Measurements from ENCODE around the gene PCSK6.

Gene PCSK6

DNA sequence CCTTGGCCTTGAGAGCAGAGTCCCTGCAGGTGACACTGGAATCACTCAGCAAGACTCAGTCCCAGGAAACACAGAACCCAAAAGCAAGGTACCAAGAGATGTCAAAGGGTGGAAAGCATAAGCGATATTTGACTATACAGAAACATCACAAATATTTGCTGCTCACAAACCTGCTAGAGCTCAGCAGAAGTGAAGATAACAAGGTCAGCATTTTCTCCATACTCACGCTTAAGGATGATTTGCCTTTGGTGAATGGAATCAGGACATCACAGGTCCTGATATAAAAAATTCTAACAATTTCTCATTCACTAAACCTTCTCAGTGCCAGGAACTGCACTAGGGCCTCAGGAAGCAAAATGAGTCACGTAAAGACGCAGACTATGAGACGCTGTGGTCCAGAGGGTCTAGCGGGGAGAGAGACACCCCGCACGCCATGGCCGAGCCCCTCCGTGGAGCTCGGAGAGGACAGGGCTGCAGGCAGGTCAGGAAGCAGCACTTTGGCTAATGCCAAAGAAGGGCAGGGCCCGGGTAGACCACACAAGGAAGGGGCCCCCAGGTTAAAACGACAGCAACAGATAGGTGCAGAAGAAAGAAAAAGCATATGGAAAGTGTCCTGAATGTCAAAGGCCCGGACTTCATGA, 10.7 kb downstream of the PCSK6 start (continued):
- TF ChIP-seq, protein P1, sequence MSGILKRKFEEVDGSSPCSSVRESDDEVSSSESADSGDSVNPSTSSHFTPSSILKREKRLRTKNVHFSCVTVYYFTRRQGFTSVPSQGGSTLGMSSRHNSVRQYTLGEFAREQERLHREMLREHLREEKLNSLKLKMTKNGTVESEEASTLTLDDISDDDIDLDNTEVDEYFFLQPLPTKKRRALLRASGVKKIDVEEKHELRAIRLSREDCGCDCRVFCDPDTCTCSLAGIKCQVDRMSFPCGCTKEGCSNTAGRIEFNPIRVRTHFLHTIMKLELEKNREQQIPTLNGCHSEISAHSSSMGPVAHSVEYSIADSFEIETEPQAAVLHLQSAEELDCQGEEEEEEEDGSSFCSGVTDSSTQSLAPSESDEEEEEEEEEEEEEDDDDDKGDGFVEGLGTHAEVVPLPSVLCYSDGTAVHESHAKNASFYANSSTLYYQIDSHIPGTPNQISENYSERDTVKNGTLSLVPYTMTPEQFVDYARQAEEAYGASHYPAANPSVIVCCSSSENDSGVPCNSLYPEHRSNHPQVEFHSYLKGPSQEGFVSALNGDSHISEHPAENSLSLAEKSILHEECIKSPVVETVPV (CRISPR knock-in tag; IDR thresholded peaks at IDR 0.05): no peak
- TF ChIP-seq RARB (CRISPR knock-in tag; IDR thresholded peaks at IDR 0.05) (no peak), ZFP3 (CRISPR knock-in tag; IDR thresholded peaks at IDR 0.05) (no peak), ISL1 (CRISPR knock-in tag; IDR thresholded peaks at IDR 0.05) (no peak), BACH2 (CRISPR knock-in tag; IDR thresholded peaks at IDR 0.05; ENCODE audit: borderline replicate concordance) (no peak), ARNTL (CRISPR knock-in tag; IDR thresholded peaks at IDR 0.05; ENCODE audit: borderline replicate concordance, low read depth) (no peak), CSDC2 (CRISPR knock-in tag; IDR thresholded peaks at IDR 0.05) (no peak), ZFP30 (CRISPR knock-in tag; IDR thresholded peaks at IDR 0.05) (no peak), ESRRG (CRISPR knock-in tag; IDR thresholded peaks at IDR 0.05) (no peak)
- TF ChIP-seq, protein P2, sequence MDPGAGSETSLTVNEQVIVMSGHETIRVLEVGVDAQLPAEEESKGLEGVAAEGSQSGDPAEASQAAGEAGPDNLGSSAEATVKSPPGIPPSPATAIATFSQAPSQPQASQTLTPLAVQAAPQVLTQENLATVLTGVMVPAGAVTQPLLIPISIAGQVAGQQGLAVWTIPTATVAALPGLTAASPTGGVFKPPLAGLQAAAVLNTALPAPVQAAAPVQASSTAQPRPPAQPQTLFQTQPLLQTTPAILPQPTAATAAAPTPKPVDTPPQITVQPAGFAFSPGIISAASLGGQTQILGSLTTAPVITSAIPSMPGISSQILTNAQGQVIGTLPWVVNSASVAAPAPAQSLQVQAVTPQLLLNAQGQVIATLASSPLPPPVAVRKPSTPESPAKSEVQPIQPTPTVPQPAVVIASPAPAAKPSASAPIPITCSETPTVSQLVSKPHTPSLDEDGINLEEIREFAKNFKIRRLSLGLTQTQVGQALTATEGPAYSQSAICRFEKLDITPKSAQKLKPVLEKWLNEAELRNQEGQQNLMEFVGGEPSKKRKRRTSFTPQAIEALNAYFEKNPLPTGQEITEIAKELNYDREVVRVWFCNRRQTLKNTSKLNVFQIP (CRISPR knock-in tag; IDR thresholded peaks at IDR 0.05; ENCODE audit: borderline replicate concordance, low read depth): no peak

DNA sequence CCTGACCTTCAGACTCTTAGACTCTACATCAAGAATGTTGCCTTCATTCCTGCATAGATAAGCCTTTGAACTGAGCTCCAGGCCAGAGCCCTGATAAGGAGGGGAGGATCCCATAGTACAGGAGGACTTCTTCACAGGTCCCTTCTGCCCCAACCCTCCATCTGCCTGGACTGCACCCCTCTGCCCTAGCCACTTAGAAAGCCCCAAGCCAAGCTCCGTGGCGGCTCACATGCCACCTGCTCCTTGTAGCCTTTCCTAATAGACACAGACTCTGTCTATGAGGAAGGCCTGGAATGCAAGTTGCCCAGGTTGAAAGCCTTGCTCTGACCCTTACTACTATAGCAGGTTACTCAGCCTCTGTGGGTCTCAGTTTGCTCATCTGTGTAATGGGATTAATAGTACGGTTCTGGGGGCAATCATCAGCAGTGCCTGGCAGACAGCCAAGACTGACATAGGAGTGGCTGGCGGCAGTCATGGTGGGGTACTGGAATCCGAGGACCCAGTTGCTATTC, 11.6 kb downstream of the PCSK6 start:
- ATAC-seq: no peak
- no peak for TF ChIP-seq ESRRG (CRISPR knock-in tag; IDR thresholded peaks at IDR 0.05)
- no peak for TF ChIP-seq SNAI2 (CRISPR knock-in tag; IDR thresholded peaks at IDR 0.05)
- TF ChIP-seq ZNF565 (CRISPR knock-in tag; conservative IDR thresholded peaks at IDR 0.05; ENCODE audit: low read depth): no peak
- no peak for TF ChIP-seq ZNF8 (CRISPR knock-in tag; IDR thresholded peaks at IDR 0.05)
- TF ChIP-seq ZNF70 (CRISPR knock-in tag; IDR thresholded peaks at IDR 0.05): no peak
- TF ChIP-seq, protein P3, sequence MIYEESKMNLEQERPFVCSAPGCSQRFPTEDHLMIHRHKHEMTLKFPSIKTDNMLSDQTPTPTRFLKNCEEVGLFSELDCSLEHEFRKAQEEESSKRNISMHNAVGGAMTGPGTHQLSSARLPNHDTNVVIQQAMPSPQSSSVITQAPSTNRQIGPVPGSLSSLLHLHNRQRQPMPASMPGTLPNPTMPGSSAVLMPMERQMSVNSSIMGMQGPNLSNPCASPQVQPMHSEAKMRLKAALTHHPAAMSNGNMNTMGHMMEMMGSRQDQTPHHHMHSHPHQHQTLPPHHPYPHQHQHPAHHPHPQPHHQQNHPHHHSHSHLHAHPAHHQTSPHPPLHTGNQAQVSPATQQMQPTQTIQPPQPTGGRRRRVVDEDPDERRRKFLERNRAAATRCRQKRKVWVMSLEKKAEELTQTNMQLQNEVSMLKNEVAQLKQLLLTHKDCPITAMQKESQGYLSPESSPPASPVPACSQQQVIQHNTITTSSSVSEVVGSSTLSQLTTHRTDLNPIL (CRISPR knock-in tag; IDR thresholded peaks at IDR 0.05; ENCODE audit: low read depth): no peak
- TF ChIP-seq, protein P4, sequence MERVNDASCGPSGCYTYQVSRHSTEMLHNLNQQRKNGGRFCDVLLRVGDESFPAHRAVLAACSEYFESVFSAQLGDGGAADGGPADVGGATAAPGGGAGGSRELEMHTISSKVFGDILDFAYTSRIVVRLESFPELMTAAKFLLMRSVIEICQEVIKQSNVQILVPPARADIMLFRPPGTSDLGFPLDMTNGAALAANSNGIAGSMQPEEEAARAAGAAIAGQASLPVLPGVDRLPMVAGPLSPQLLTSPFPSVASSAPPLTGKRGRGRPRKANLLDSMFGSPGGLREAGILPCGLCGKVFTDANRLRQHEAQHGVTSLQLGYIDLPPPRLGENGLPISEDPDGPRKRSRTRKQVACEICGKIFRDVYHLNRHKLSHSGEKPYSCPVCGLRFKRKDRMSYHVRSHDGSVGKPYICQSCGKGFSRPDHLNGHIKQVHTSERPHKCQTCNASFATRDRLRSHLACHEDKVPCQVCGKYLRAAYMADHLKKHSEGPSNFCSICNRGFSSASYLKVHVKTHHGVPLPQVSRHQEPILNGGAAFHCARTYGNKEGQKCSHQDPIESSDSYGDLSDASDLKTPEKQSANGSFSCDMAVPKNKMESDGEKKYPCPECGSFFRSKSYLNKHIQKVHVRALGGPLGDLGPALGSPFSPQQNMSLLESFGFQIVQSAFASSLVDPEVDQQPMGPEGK (CRISPR knock-in tag; IDR thresholded peaks at IDR 0.05; ENCODE audit: borderline replicate concordance): no peak
- no peak for TF ChIP-seq BACH2 (CRISPR knock-in tag; IDR thresholded peaks at IDR 0.05; ENCODE audit: borderline replicate concordance)
- no peak for TF ChIP-seq ZFP3 (CRISPR knock-in tag; IDR thresholded peaks at IDR 0.05)
- TF ChIP-seq, protein P1 (CRISPR knock-in tag; IDR thresholded peaks at IDR 0.05): no peak
- TF ChIP-seq CSDC2 (CRISPR knock-in tag; IDR thresholded peaks at IDR 0.05): no peak
- no peak for TF ChIP-seq TOX (CRISPR knock-in tag; IDR thresholded peaks at IDR 0.05; ENCODE audit: borderline replicate concordance)
- no peak for TF ChIP-seq ISL1 (CRISPR knock-in tag; IDR thresholded peaks at IDR 0.05)
- TF ChIP-seq OSR1 (CRISPR knock-in tag; IDR thresholded peaks at IDR 0.05): no peak
- no peak for TF ChIP-seq GLIS3 (CRISPR knock-in tag; IDR thresholded peaks at IDR 0.05)
- TF ChIP-seq, protein P5, sequence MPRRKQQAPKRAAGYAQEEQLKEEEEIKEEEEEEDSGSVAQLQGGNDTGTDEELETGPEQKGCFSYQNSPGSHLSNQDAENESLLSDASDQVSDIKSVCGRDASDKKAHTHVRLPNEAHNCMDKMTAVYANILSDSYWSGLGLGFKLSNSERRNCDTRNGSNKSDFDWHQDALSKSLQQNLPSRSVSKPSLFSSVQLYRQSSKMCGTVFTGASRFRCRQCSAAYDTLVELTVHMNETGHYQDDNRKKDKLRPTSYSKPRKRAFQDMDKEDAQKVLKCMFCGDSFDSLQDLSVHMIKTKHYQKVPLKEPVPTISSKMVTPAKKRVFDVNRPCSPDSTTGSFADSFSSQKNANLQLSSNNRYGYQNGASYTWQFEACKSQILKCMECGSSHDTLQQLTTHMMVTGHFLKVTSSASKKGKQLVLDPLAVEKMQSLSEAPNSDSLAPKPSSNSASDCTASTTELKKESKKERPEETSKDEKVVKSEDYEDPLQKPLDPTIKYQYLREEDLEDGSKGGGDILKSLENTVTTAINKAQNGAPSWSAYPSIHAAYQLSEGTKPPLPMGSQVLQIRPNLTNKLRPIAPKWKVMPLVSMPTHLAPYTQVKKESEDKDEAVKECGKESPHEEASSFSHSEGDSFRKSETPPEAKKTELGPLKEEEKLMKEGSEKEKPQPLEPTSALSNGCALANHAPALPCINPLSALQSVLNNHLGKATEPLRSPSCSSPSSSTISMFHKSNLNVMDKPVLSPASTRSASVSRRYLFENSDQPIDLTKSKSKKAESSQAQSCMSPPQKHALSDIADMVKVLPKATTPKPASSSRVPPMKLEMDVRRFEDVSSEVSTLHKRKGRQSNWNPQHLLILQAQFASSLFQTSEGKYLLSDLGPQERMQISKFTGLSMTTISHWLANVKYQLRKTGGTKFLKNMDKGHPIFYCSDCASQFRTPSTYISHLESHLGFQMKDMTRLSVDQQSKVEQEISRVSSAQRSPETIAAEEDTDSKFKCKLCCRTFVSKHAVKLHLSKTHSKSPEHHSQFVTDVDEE (CRISPR knock-in tag; IDR thresholded peaks at IDR 0.05): no peak
- no peak for TF ChIP-seq ZFP30 (CRISPR knock-in tag; IDR thresholded peaks at IDR 0.05)

All from SK-N-SH treated with all-trans-retinoic acid at 6 μM for 48 hours (cell line).